Neural crest cell (in vitro differentiated cells): ENCODE data around the gene DGKZ. TPM values are rescaled to one million over a fixed set of nuclear protein-coding genes. Genes with fewer than 3 reads are reported as not detected.

Source experiments
- DNase-seq: peaks from one replicate; pipeline ENCODE4 v3.0.0; 2021; ENCODE audit warnings: low read depth, mixed read lengths, low spot score
- H3K27ac Mint-ChIP-seq: one replicate; pipeline ENCODE4 v1.8.0; 2021; ENCODE audit warnings: mild to moderate bottlenecking, mixed read lengths; ENCODE audit not compliant: unreplicated experiment
- H3K27me3 Mint-ChIP-seq: 2 replicates; pipeline ENCODE4 v1.8.0; 2021; ENCODE audit warnings: low read depth, mild to moderate bottlenecking, mixed read lengths
- H3K36me3 Mint-ChIP-seq: 2 replicates; pipeline ENCODE4 v1.8.0; 2021; ENCODE audit warnings: low read depth, mild to moderate bottlenecking, mixed read lengths
- H3K4me1 Mint-ChIP-seq: 2 replicates; pipeline ENCODE4 v1.8.0; 2021; ENCODE audit warnings: mixed read lengths
- H3K4me3 Mint-ChIP-seq: one replicate; pipeline ENCODE4 v1.8.0; 2021; ENCODE audit warnings: mild to moderate bottlenecking, mixed read lengths
- H3K9me3 Mint-ChIP-seq: 2 replicates; pipeline ENCODE4 v1.8.0; 2021; ENCODE audit warnings: mixed read lengths
- CTCF ChIP-seq: fragments of 200-600 bp; sonication (generic); conservative IDR thresholded peaks from 2 replicates; pipeline ENCODE4 v1.5.0; 2021; ENCODE audit warnings: antibody characterized with exemption, mild to moderate bottlenecking
- total RNA-seq: library from RNA; stranded (reverse); gene quantifications from 2 replicates; pipeline ENCODE4 v1.2.1, GENCODE V29; 2021

DGKZ gene
- total RNA-seq, 1 donor from 2014 or later: 60.1 TPM

GRCh38 chr11:46417711-46418110, 70.4 kb downstream of the DGKZ start:
- DNase-seq: no peak
- H3K36me3 Mint-ChIP-seq: peaks cover 12% of the 10 kb centered on the region

GRCh38 chr11:46418751-46419150, 71.5 kb downstream of the DGKZ start:
- Mint-ChIP-seq H3K4me1 (peaks cover 16% of the 10 kb centered on the region), H3K27ac (no peak overlapping the region), H3K27me3 (no peaks in the 10 kb centered on the region), H3K4me3 (no peak overlapping the region), H3K36me3 (peaks cover 14% of the 10 kb centered on the region), H3K9me3 (no peaks in the 10 kb centered on the region)
- TF ChIP-seq CTCF: no peak
- DNase-seq: no peak

More at GRCh38 chr11:46417711-46418110, 70.4 kb downstream of the DGKZ start:
- Mint-ChIP-seq H3K4me3 (no peak overlapping the region), H3K9me3 (no peaks in the 10 kb centered on the region), H3K27ac (peak overlapping the region; percentile 53), H3K4me1 (peaks cover 13% of the 10 kb centered on the region), H3K27me3 (no peaks in the 10 kb centered on the region)
- no peak for TF ChIP-seq CTCF

GRCh38 chr11:46420513-46420912, 73.2 kb downstream of the DGKZ start:
- Mint-ChIP-seq H3K4me3 (no peak overlapping the region), H3K4me1 (peaks cover 16% of the 10 kb centered on the region), H3K9me3 (no peaks in the 10 kb centered on the region), H3K27ac (no peak overlapping the region), H3K27me3 (no peaks in the 10 kb centered on the region), H3K36me3 (peaks cover 14% of the 10 kb centered on the region)
- TF ChIP-seq CTCF: no peak
- DNase-seq: no peak

GRCh38 chr11:46421257-46421880, 74.1 kb downstream of the DGKZ start:
- DNase-seq: no peak
- H3K27me3 Mint-ChIP-seq: no peaks in the 10 kb centered on the region
- H3K4me1 Mint-ChIP-seq: peaks cover 16% of the 10 kb centered on the region
- H3K9me3 Mint-ChIP-seq: no peaks in the 10 kb centered on the region
- no peak for TF ChIP-seq CTCF
- H3K27ac Mint-ChIP-seq: no peak overlapping the region
- H3K4me3 Mint-ChIP-seq: no peak overlapping the region
- H3K36me3 Mint-ChIP-seq: peaks cover 10% of the 10 kb centered on the region

- Mint-ChIP-seq H3K4me1 (peaks cover 16% of the 10 kb centered on the region), H3K36me3 (peaks cover 10% of the 10 kb centered on the region), H3K4me3 (no peak overlapping the region), H3K27me3 (no peaks in the 10 kb centered on the region), H3K27ac (peak overlapping the region; percentile 79), H3K9me3 (no peaks in the 10 kb centered on the region)
- DNase-seq: no peak
- no peak for TF ChIP-seq CTCF
Observed at GRCh38 chr11:46422588-46422987, 75.3 kb downstream of the DGKZ start.
